HG03558 (cell line): ENCODE results near the gene SCGB1D1.
"Not testable (repeated sequence)": the region's sequence is repeated elsewhere in the genome, so short reads cannot be mapped to it uniquely, and the experiment has no call there.

ENCODE experiments used
- ATAC-seq: cut with Tn5 transposase; IDR thresholded peaks from one replicate; pipeline ENCODE4 v1.9.1; 2021; ENCODE audit warnings: moderate number of reproducible peaks; ENCODE audit not compliant: unreplicated experiment; ENCODE audit errors: extremely low read depth

Gene SCGB1D1

GRCh38 chr11:62157603-62158002 lies 32.4 kb upstream of the SCGB1D1 start:
- no peak for ATAC-seq

- ATAC-seq: no peak
Measured at GRCh38 chr11:62166371-62166770, 23.6 kb upstream of the SCGB1D1 start.

GRCh38 chr11:62169448-62169847 lies 20.6 kb upstream of the SCGB1D1 start:
- ATAC-seq: no peak

GRCh38 chr11:62169935-62170334 lies 20.1 kb upstream of the SCGB1D1 start:
- ATAC-seq: no peak

- no peak for ATAC-seq
Measured at GRCh38 chr11:62171261-62171723, 18.7 kb upstream of the SCGB1D1 start.

- ATAC-seq: no peak
Measured at GRCh38 chr11:62172294-62172693, 17.7 kb upstream of the SCGB1D1 start.

GRCh38 chr11:62176766-62177165 lies 13.2 kb upstream of the SCGB1D1 start:
- ATAC-seq: no peak

- no peak for ATAC-seq
Measured at GRCh38 chr11:62179995-62180394, 10.0 kb upstream of the SCGB1D1 start.

- ATAC-seq: no peak
Measured at GRCh38 chr11:62181097-62181496, 8.9 kb upstream of the SCGB1D1 start.

GRCh38 chr11:62182147-62182891 lies 7.7 kb upstream of the SCGB1D1 start:
- no peak for ATAC-seq

GRCh38 chr11:62186195-62186594 lies 3.8 kb upstream of the SCGB1D1 start:
- no peak for ATAC-seq

- no peak for ATAC-seq
Measured at GRCh38 chr11:62193952-62194351, 3.9 kb downstream of the SCGB1D1 start.

- ATAC-seq: not testable (repeated sequence)
Measured at GRCh38 chr11:62195010-62195409, 5.0 kb downstream of the SCGB1D1 start.

GRCh38 chr11:62195945-62196344 lies 5.9 kb downstream of the SCGB1D1 start:
- no peak for ATAC-seq

GRCh38 chr11:62197400-62197799 lies 7.4 kb downstream of the SCGB1D1 start:
- ATAC-seq: not testable (repeated sequence)

GRCh38 chr11:62201376-62201775 lies 11.4 kb downstream of the SCGB1D1 start:
- no peak for ATAC-seq

GRCh38 chr11:62202910-62203309 lies 12.9 kb downstream of the SCGB1D1 start:
- no peak for ATAC-seq

- ATAC-seq: no peak
Measured at GRCh38 chr11:62204430-62204829, 14.4 kb downstream of the SCGB1D1 start.

GRCh38 chr11:62205441-62205840 lies 15.4 kb downstream of the SCGB1D1 start:
- no peak for ATAC-seq

- ATAC-seq: not testable (repeated sequence)
Measured at GRCh38 chr11:62206276-62207066, 16.5 kb downstream of the SCGB1D1 start.

- no peak for ATAC-seq
Measured at GRCh38 chr11:62208785-62209144, 18.7 kb downstream of the SCGB1D1 start.
